Hindlimb muscle (tissue), 1 donor: ENCODE data around the gene SMIM15. TPM values are rescaled to one million over a fixed set of nuclear protein-coding genes. Genes with fewer than 3 reads are reported as not detected.

Experiments used
- DNase-seq: peaks from one replicate; pipeline ENCODE4 v3.0.0-alpha.2; 2013
- polyA plus RNA-seq: library from polyadenylated mRNA; unstranded; fragments of 120-200 nt; gene quantifications from one replicate; pipeline ENCODE4 v1.2.1, GENCODE V29; 2013; ENCODE audit not compliant: insufficient read length

The SMIM15 gene
- polyA plus RNA-seq, 1 donor, result 32.3 TPM

- DNase-seq, result no peak
Observed at GRCh38 chr5:61159836-61160235, 2.4 kb downstream of the SMIM15 start.

GRCh38 chr5:61159070-61159469 lies 3.2 kb downstream of the SMIM15 start:
- DNase-seq, result no peak

DNA sequence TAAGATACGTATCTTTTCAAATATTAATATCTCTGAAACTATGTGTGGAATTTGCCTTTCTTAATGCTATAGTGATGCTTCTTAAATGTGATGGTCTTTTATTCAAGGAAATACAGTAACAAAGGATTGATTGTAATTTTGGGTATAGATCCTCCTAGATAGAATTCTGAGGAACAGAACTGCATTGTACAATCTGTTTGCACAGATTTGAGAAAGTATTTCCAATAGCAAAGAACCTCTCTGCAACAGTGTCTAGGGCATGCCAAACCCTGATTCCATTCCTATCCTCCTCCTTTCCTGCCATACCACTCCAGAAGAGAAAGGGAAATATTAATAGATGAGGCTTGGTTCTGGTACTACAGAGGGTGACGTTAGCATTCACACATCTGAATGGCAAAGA lies 10.4 kb downstream of the SMIM15 start:
- no peak for DNase-seq

DNA sequence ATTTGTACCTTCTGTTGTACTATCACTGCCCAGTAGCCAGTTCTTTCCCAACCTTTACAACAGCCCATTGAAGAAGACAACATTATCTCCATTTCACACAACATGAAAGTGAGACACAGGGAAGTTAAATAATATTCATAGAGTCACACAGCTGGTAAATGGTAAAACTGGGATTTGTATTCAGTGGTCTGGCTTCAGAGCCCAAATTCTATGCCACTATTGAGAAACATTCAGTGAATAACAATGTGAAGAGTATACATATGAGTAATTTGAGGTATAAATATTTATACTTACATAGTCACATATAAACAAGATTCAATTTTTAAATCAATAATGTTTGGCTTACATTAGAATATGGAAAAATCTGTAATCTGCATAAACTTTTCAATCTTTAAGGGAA lies 13.8 kb downstream of the SMIM15 start:
- DNase-seq, result no peak

DNA sequence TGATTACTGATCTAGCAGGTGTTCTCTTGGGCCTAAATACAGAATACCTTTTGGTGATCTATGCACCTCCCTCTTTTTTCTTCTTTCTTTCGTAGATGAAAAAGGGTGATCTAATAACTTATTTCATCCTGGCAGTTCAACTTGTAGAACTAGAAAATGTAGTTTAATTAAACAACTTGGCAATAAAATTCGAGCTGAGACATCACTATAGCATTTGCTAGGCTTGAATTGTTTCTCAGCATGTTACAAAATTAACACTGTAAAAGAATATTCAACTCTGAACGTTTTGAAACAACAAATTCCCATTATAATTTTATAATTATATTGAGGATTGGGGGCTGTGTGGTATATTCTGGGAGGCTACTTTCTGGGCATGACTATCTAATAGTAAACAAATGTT lies 19.5 kb downstream of the SMIM15 start:
- no peak for DNase-seq

DNA sequence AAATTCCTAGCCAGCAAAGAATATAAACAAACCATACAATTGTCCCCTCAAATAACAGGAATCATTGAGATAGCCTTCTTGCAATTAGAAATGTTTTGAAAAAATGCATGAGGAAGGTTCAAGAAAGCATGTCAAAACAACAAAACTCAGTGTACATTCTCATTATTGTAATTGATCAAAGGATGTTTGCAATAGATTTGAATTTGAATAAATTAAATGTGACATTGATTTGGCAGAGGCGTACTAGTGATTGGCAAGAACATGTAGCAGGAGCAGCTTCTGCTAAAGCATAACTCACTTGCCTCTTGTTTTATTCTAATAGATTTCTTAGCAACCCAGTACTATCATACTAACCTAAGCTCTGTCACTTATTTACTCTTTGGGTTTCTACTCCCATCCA lies 19.9 kb downstream of the SMIM15 start:
- DNase-seq, result no peak

GRCh38 chr5:61141801-61142200 lies 20.5 kb downstream of the SMIM15 start:
- no peak for DNase-seq

GRCh38 chr5:61139931-61140330 lies 22.3 kb downstream of the SMIM15 start:
- no peak for DNase-seq

DNA sequence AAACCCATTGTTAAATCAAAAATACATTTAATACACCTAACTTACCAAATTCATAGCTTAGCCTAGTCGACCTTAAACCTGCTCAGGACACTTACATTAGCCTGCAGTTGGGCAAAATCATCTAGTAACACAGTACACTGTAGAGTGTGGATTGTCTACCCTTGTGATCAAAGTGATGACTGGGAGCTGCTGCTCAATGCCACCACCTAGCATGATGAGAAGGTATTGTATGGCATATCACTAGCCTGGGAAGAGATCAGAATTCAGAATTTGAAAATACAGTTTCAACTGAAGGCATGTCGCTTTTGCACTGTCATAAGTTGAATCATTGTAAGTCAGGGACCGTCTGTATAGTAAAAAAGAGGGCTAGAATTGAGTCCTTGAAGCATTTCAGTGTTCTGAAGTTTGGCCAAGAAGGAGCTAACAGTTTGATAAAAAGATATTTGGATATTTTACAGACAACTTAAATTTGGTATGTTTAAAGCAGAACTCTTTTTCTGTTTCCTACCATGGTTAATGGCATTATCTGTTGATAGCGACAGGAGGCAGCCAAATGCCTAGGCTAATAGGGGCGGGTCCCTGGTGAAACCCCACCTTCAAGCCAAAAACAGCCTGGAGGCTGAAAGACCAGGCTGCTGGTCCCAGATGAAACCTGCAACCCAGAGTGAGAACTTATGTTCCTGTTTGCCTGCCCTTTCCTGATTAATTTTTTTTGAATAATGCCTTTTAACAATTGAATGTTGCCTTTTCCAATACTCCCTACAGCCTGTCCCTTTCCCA lies 23.0 kb downstream of the SMIM15 start:
- no peak for DNase-seq

GRCh38 chr5:61137835-61138234 lies 24.4 kb downstream of the SMIM15 start:
- DNase-seq, result no peak

GRCh38 chr5:61132559-61132958 lies 29.7 kb downstream of the SMIM15 start:
- no peak for DNase-seq

DNA sequence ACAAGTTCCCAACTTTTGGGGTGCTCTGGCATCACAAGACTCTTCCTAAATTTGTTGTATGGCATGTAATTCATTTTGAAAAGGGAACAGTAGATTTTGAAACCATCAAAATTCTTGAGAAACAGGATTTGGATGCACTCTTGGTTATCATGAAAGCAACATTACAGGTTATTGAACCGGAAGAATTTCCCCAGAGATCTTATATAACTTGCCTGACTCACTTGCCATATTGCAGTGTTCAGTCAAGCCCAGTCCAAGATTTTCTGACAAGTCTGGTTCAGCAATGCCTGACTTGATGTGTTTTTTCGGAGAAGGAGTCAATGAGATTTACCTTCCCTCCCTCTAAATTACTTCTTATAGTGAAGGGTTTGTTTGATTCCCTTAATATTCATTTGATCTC lies 32.0 kb downstream of the SMIM15 start:
- no peak for DNase-seq

DNA sequence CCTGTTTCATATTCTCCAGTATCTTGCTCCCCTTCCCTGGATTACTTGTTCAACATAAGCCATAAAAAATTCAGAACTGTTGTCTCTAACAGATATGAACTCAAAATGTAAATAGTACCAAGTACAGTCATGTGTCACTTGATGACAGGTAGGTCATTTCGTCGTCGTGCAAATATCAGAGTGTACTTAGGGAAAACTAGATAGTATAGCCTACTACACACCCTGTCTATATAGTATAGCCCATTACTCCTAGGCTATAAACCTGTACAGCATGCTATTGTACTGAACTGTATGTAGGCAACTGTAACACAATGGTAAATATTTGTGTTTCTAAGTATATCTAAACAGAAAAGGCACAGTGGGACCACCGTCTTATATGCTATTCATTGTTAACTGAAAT lies 39.1 kb downstream of the SMIM15 start:
- DNase-seq, result no peak

GRCh38 chr5:61120534-61120933 lies 41.7 kb downstream of the SMIM15 start:
- DNase-seq, result no peak

DNA sequence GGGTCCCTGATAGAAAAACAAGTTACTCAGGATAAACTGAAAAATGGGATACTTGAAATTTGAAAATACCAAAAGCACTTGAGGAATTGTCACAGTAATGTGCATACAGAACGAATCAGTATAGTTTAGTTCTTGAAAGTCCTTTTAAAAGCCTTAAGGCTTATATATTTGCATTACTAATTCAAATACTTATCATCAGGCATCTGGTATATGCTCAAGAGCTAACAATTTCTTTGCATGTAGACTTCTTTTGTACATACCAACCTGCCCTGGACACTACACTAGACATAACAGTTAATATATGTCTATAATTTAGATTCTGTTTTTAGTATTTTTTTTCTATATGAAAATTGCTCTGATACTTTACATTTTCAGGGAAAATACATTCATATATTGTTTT lies 43.2 kb downstream of the SMIM15 start:
- DNase-seq, result no peak

- no peak for DNase-seq
Observed at GRCh38 chr5:61115968-61116367, 46.3 kb downstream of the SMIM15 start.

DNA sequence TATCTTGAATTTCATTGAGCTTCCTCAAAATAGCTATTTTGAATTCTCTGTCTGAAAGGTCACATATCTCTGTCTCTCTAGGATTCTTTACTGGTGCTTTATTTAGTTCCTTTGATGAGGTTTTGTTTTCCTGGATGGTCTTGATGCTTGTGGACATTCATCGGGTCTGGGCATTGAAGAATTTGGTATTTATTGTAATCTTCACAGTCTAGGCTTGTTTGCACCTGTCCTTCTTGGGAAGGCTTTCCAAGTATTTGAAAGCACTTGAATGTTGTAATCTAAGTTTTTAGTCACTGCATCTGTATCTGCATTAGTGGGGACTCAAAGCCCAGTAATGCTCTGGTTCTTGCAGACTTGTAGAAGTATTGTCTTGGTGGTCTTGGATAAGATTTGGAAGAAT lies 47.8 kb downstream of the SMIM15 start:
- no peak for DNase-seq

Other genes with a start within 250 kb of the SMIM15 start
- 11.6 TPM for gene ERCC8, start 217.4 kb downstream of the SMIM15 start, polyA plus RNA-seq
- gene NDUFAF2, start 217.3 kb downstream of the SMIM15 start, polyA plus RNA-seq, result 25.9 TPM
- gene ZSWIM6, start 169.8 kb upstream of the SMIM15 start, polyA plus RNA-seq, result 8.8 TPM